MM.1S (cell line): ENCODE data around the gene TRIM58.

ENCODE experiments used
- DNase-seq: peaks from one replicate; pipeline ENCODE4 v3.0.0-alpha.2; 2015
- H2AFZ ChIP-seq: fragments of 300-600 bp; sonication (generic); 2 replicates; pipeline ENCODE4 v1.6.0; 2016; ENCODE audit warnings: antibody characterized with exemption, low read length
- H3F3A ChIP-seq: fragments of 300-600 bp; sonication (generic); 2 replicates; pipeline ENCODE4 v1.6.1; 2016; ENCODE audit warnings: mild to moderate bottlenecking, antibody characterized with exemption, low read length, moderate library complexity, mixed read lengths; ENCODE audit not compliant: insufficient read depth
- H3K27ac ChIP-seq: fragments of 300-600 bp; sonication (generic); 2 replicates; pipeline ENCODE4 v1.5.1; 2016; ENCODE audit warnings: mild to moderate bottlenecking, low read length
- H3K27me3 ChIP-seq: fragments of 300-600 bp; sonication (generic); replicated peaks from 2 replicates; pipeline ENCODE4 v1.6.0; 2016; ENCODE audit warnings: low read length; ENCODE audit not compliant: insufficient read depth
- H3K36me3 ChIP-seq: fragments of 300-600 bp; sonication (generic); replicated peaks from 2 replicates; pipeline ENCODE4 v1.6.1; 2016; ENCODE audit warnings: mild to moderate bottlenecking, low read length, mixed read lengths; ENCODE audit not compliant: insufficient read depth
- H3K4me1 ChIP-seq: fragments of 300-600 bp; sonication (generic); 2 replicates; pipeline ENCODE4 v1.6.1; 2016; ENCODE audit warnings: low read length, mixed read lengths
- H3K4me2 ChIP-seq: fragments of 300-600 bp; sonication (generic); 2 replicates; pipeline ENCODE4 v1.6.0; 2016; ENCODE audit warnings: low read depth, low read length
- H3K4me3 ChIP-seq: fragments of 300-600 bp; sonication (generic); 2 replicates; pipeline ENCODE4 v1.5.1; 2016; ENCODE audit warnings: low read length, mixed read lengths
- H3K79me2 ChIP-seq: fragments of 300-600 bp; sonication (generic); 2 replicates; pipeline ENCODE4 v1.6.1; 2016; ENCODE audit warnings: mixed run types, low read length, mixed read lengths
- H3K9ac ChIP-seq: fragments of 300-600 bp; sonication (generic); 2 replicates; pipeline ENCODE4 v1.6.1; 2016; ENCODE audit warnings: low read length, mixed read lengths
- H3K9me2 ChIP-seq: fragments of 300-600 bp; sonication (generic); replicated peaks from 2 replicates; pipeline ENCODE4 v1.6.1; 2016; ENCODE audit warnings: mild to moderate bottlenecking, low read length, mixed read lengths; ENCODE audit not compliant: insufficient read depth
- H3K9me3 ChIP-seq: fragments of 300-600 bp; sonication (generic); replicated peaks from 2 replicates; pipeline ENCODE4 v1.6.1; 2016; ENCODE audit warnings: mild to moderate bottlenecking, low read length, mixed read lengths; ENCODE audit not compliant: insufficient read depth
- H4K20me1 ChIP-seq: fragments of 300-600 bp; sonication (generic); 2 replicates; pipeline ENCODE4 v1.6.1; 2016; ENCODE audit warnings: mild to moderate bottlenecking, low read length, moderate library complexity, mixed read lengths; ENCODE audit not compliant: insufficient read depth
- EZH2 ChIP-seq: fragments of 300-600 bp; sonication (generic); optimal IDR thresholded peaks from 2 replicates; pipeline ENCODE3; 2017; ENCODE audit warnings: low read depth, mild to moderate bottlenecking, antibody characterized with exemption, low read length, mixed read lengths
- EZH2phosphoT487 ChIP-seq: fragments of 300-600 bp; sonication (generic); IDR thresholded peaks from 2 replicates; pipeline ENCODE4 v1.6.1; 2018; ENCODE audit warnings: antibody characterized with exemption, low read length
- TF ChIP-seq, protein P1 (sequence below): fragments of 300-600 bp; sonication (generic); IDR thresholded peaks from 2 replicates; pipeline ENCODE4 v1.5.1; 2016; ENCODE audit warnings: antibody characterized with exemption, low read length, mixed read lengths

The TRIM58 gene

DNA sequence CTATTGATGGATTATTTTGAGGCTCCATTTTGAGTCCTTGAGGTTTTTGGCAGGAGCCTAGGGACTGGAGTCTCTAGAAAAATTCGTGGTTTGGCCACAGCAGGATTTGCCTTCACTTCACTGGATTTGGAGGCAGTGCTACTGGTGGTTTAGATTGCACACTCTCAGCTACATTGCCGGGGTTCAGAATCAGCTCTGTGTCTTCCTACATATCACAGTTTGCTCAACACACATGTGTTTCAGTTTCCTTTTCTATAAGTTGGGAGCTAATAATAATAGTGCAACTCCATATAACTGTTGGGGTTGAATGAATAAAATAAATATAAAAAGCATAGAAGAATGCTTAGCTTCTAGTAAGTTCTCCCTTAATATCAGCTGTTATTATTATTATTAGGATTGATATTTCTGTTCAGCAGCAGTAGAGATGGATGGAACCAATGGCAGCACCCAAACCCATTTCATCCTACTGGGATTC lies 38.2 kb downstream of the TRIM58 start, which contains the start of gene OR2W3:
OR2W3 (plus strand) TSS at position 425 of the 475 bp plus-strand sequence; CDS start at position 425, 0 bp downstream.
- no peaks in the 10 kb centered on the region for H3K79me2 ChIP-seq
- H4K20me1 ChIP-seq: no peaks in the 10 kb centered on the region
- no peak within 1 kb of the TSS for H3K27ac ChIP-seq
- DNase-seq: no peak
- no peak within 1 kb of the TSS for H3K4me2 ChIP-seq
- H3K9me2 ChIP-seq: no peaks in the 10 kb centered on the region
- H3K4me3 ChIP-seq: no peak within 1 kb of the TSS
- TF ChIP-seq EZH2phosphoT487: no peak
- TF ChIP-seq EZH2: no peak
- TF ChIP-seq, protein P1, sequence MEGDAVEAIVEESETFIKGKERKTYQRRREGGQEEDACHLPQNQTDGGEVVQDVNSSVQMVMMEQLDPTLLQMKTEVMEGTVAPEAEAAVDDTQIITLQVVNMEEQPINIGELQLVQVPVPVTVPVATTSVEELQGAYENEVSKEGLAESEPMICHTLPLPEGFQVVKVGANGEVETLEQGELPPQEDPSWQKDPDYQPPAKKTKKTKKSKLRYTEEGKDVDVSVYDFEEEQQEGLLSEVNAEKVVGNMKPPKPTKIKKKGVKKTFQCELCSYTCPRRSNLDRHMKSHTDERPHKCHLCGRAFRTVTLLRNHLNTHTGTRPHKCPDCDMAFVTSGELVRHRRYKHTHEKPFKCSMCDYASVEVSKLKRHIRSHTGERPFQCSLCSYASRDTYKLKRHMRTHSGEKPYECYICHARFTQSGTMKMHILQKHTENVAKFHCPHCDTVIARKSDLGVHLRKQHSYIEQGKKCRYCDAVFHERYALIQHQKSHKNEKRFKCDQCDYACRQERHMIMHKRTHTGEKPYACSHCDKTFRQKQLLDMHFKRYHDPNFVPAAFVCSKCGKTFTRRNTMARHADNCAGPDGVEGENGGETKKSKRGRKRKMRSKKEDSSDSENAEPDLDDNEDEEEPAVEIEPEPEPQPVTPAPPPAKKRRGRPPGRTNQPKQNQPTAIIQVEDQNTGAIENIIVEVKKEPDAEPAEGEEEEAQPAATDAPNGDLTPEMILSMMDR: no peak
- H3K4me1 ChIP-seq: no peaks in the 10 kb centered on the region
- H3F3A ChIP-seq: no peaks in the 10 kb centered on the region
- no peaks in the 10 kb centered on the region for H3K36me3 ChIP-seq
- no peak within 1 kb of the TSS for H2AFZ ChIP-seq
- H3K9ac ChIP-seq: no peak within 1 kb of the TSS
- no peaks in the 10 kb centered on the region for H3K27me3 ChIP-seq
- H3K9me3 ChIP-seq: no peaks in the 10 kb centered on the region

DNA sequence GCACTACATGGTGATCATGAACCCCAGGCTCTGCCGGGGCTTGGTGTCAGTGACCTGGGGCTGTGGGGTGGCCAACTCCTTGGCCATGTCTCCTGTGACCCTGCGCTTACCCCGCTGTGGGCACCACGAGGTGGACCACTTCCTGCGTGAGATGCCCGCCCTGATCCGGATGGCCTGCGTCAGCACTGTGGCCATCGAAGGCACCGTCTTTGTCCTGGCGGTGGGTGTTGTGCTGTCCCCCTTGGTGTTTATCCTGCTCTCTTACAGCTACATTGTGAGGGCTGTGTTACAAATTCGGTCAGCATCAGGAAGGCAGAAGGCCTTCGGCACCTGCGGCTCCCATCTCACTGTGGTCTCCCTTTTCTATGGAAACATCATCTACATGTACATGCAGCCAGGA lies 39.0 kb downstream of the TRIM58 start:
- H3K79me2 ChIP-seq: no peaks in the 10 kb centered on the region
- TF ChIP-seq, protein P1: no peak
- TF ChIP-seq EZH2 (no peak), EZH2phosphoT487 (no peak)
- H3K4me3 ChIP-seq: no peak overlapping the region
- no peak overlapping the region for H3K4me2 ChIP-seq
- no peaks in the 10 kb centered on the region for H3K36me3 ChIP-seq
- H3K9me2 ChIP-seq: no peaks in the 10 kb centered on the region
- H3K9me3 ChIP-seq: no peaks in the 10 kb centered on the region
- H4K20me1 ChIP-seq: no peaks in the 10 kb centered on the region
- H3F3A ChIP-seq: no peaks in the 10 kb centered on the region
- no peaks in the 10 kb centered on the region for H3K4me1 ChIP-seq
- H3K27me3 ChIP-seq: no peaks in the 10 kb centered on the region
- H3K9ac ChIP-seq: no peak overlapping the region
- DNase-seq: no peak
- H3K27ac ChIP-seq: no peak overlapping the region
- no peak overlapping the region for H2AFZ ChIP-seq

DNA sequence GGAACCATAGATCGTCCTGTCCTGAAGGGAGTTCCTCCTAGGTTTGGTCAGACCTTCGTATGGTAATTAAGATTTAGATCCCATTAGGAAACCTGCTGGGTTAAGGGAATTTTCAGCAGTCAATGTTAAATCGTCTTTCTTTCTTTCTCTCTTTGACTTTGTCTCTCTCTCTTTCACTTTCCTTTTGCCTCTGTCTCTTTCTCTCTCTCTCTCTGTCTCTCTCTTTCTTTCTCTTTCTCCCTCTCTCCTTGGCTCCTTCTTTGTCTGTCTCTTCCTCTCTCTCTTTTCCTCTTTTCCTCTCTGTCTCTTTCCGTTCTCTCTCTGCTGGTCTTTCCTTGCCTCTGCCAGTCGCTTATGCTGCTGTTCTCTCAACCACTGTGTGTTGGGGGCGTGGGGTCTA lies 47.1 kb downstream of the TRIM58 start:
- Histone ChIP-seq H3K36me3 (no peaks in the 10 kb centered on the region), H3K4me3 (no peak overlapping the region), H3K79me2 (no peaks in the 10 kb centered on the region), H3K9me2 (no peaks in the 10 kb centered on the region), H3K4me1 (no peaks in the 10 kb centered on the region), H3F3A (no peaks in the 10 kb centered on the region), H2AFZ (no peak overlapping the region), H3K27me3 (no peaks in the 10 kb centered on the region), H3K9me3 (no peaks in the 10 kb centered on the region), H3K27ac (no peak overlapping the region), H4K20me1 (no peaks in the 10 kb centered on the region), H3K4me2 (no peak overlapping the region; the same call in 1 of the 2 replicates), H3K9ac (no peak overlapping the region)
- TF ChIP-seq EZH2phosphoT487 (no peak), EZH2 (no peak)
- no peak for DNase-seq

DNA sequence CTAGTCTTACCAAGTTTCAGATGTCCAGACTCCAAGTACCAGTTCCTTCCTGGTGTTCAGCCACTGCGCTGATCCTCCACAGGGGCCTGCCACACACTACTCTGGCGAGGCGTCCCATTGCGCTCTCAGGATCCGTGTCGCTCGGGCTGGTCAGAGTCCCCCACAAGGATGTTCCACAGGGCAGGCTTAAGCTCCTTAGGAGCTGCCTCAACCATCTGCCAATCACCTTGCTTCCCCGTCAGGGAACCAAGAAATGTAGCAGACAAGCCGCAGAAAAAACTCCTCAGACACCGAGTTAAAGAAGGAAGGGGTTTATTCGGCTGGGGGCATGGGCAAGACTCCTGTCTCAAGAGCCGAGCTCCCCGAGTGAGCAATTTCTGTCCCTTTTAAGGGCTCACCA lies 48.2 kb downstream of the TRIM58 start:
- H3K9ac ChIP-seq: no peak overlapping the region
- H3K9me2 ChIP-seq: no peaks in the 10 kb centered on the region
- H3K79me2 ChIP-seq: no peaks in the 10 kb centered on the region
- H2AFZ ChIP-seq: no peak overlapping the region
- no peaks in the 10 kb centered on the region for H3K9me3 ChIP-seq
- no peaks in the 10 kb centered on the region for H3K36me3 ChIP-seq
- no peak for DNase-seq
- H3F3A ChIP-seq: no peaks in the 10 kb centered on the region
- no peak overlapping the region for H3K4me2 ChIP-seq
- TF ChIP-seq EZH2 (no peak), EZH2phosphoT487 (no peak)
- TF ChIP-seq, protein P1: no peak
- no peaks in the 10 kb centered on the region for H3K27me3 ChIP-seq
- no peak overlapping the region for H3K4me3 ChIP-seq
- H4K20me1 ChIP-seq: no peaks in the 10 kb centered on the region
- H3K27ac ChIP-seq: no peak overlapping the region
- no peaks in the 10 kb centered on the region for H3K4me1 ChIP-seq
